ENCODE results near the gene BICC1.
"Not testable (repeated sequence)": the region's sequence is repeated elsewhere in the genome, so short reads cannot be mapped to it uniquely, and the experiment has no call there.

The BICC1 gene

DNA sequence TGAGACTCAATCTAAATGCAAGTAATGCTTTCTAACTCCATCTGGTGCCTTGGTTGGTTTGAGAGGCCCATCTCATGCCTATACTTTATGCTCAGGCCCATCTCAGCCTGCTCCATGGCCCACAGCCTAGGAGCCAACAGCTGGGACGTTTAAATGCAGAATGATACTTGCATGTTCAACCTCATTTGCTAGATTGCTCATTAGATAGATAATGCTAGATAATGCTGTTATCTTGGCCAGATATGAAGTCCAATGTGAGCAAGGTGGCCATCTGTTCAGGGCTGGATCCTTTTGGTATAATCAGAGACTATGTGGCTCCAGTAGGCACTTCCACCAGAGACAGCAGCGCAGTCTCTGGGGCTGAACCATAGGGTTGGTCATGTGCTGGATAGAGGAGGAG, 342.1 kb downstream of the BICC1 start:
- no peak for DNase-seq (ENCODE audit: low spot score)

GRCh38 chr10:58856508-58857240, 344.0 kb downstream of the BICC1 start:
- FAIRE-seq, result peak; percentile 90
- DNase-seq (ENCODE audit: low spot score), result peak; percentile 90

More for the DNA sequence above, 342.1 kb downstream of the BICC1 start:
- FAIRE-seq, result peak; percentile 84

- FAIRE-seq, result no peak
These were observed 344.7 kb downstream of the BICC1 start for GRCh38 chr10:58857251-58857805.

GRCh38 chr10:58858123-58858522, 345.5 kb downstream of the BICC1 start:
- FAIRE-seq; DNase-seq (ENCODE audit: low spot score): not testable (repeated sequence)

More at GRCh38 chr10:58857251-58857805, 344.7 kb downstream of the BICC1 start:
- DNase-seq (ENCODE audit: low spot score), result no peak

GRCh38 chr10:58859526-58859925, 346.9 kb downstream of the BICC1 start:
- no peak for FAIRE-seq
- DNase-seq (ENCODE audit: low spot score), result no peak

DNA sequence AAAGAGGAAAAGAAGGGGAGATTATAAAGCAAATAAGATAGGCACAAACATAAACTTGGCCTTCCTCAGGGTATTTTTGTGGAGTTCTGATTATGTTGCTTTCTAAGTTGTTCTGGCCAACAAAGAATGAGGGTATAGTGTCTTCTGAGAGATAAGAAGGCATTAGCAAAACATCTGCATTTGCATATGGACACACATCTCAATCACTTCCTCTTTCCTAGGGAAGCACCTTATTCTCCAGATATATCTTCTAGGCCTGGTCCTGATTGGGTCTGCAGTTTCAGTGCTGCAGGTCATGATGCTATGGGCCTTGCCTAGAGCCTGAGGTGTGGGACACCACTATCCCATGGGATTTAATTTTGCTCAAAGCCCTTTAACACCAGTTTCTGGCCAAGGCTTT, 355.0 kb downstream of the BICC1 start:
- FAIRE-seq, result no peak
- DNase-seq (ENCODE audit: low spot score), result no peak

- no peak for DNase-seq (ENCODE audit: low spot score)
- no peak for FAIRE-seq
These were observed 356.2 kb downstream of the BICC1 start for GRCh38 chr10:58868736-58869435.

GRCh38 chr10:58870070-58870469, 357.4 kb downstream of the BICC1 start:
- DNase-seq (ENCODE audit: low spot score) (no peak), FAIRE-seq (no peak)

- no peak for FAIRE-seq
- no peak for DNase-seq (ENCODE audit: low spot score)
These were observed 360.5 kb downstream of the BICC1 start for GRCh38 chr10:58873161-58873560.

Measured in urothelium cell line (cell line).